Neural progenitor cell (in vitro differentiated cells): Measurements from ENCODE around the gene SAV1.

Experiments used
- CTCF ChIP-seq: fragments of 200-600 bp; sonication (generic); IDR thresholded peaks from 2 replicates; pipeline ENCODE4 v1.5.1; 2017; ENCODE audit warnings: antibody characterized with exemption, mild to moderate bottlenecking
- EZH2 ChIP-seq: fragments of 200-600 bp; sonication (generic); IDR thresholded peaks from 2 replicates; pipeline ENCODE4 v1.6.1; 2017; ENCODE audit warnings: antibody characterized with exemption, mild to moderate bottlenecking, moderate library complexity
- EZH2phosphoT487 ChIP-seq: fragments of 200-600 bp; sonication (generic); IDR thresholded peaks from 2 replicates; pipeline ENCODE4 v1.6.1; 2017; ENCODE audit warnings: antibody characterized with exemption

GRCh38 chr14:50670866-50671256 is 2.8 kb upstream of the SAV1 start:
- TF ChIP-seq EZH2 (no peak), CTCF (no peak), EZH2phosphoT487 (no peak)
